ENCODE data around the gene DNAJC11.

- TF ChIP-seq GATA2 (IDR thresholded peaks at IDR 0.05; ENCODE audit: low read depth, low read length) = no peak
- TF ChIP-seq GATA3 (IDR thresholded peaks at IDR 0.05; ENCODE audit: low read depth, low read length) = no peak
Measured at GRCh38 chr1:6730880-6731279, 29.3 kb upstream of the DNAJC11 start.

Measured in SH-SY5Y (cell line).